Measurements from ENCODE around the gene NOS1AP. TPM values are rescaled to one million over a fixed set of nuclear protein-coding genes. Genes with fewer than 3 reads are reported as not detected.
A peak's percentile ranks its signal among the peaks of the same experiment; 100 is the strongest.

Gene NOS1AP
- total and polyA plus RNA-seq, 9 of the 15 experiments (the other 6 are each of a cell fraction or from before 2014, with no cell fraction given), result 0.07 to 1.5 (median 0.22) TPM

GRCh38 chr1:162358928-162359327, 289.4 kb downstream of the NOS1AP start:
- no peaks in the 10 kb centered on the region for H3K9me3 ChIP-seq (replicated peaks; ENCODE audit: control insufficient read depth, insufficient read depth, low read depth, low read length)
- 22% methylated on average over 1 of the region's 1 CpG for WGBS (ENCODE audit: insufficient coverage, low coverage, missing lambda C conversion rate)
- H3K36me3 ChIP-seq (ENCODE audit: control insufficient read depth, insufficient read depth, low read length), result no peaks in the 10 kb centered on the region
- H3K4me3 ChIP-seq, result no peak overlapping the region
- no TSS peak for BruUV-seq (replicated peaks)
- ATAC-seq (no peak), FAIRE-seq (peak; percentile 66), DNase-seq (ENCODE audit: extremely low read depth in 1 of 4, low spot score in 3 of 4) (no peak)
- H2AFZ ChIP-seq (ENCODE audit: low read depth, low read length), result peak overlapping the region; percentile 37
- H3K27ac ChIP-seq (ENCODE audit: extremely low read depth, low read depth, low read length), result no peak overlapping the region
- CTCF ChIA-PET (ENCODE audit: low intra/inter-chr PET ratio), result interaction anchor here (2.4 kb wide), 1 partner anchor 33 kb away, joined by 19 read pairs; no protein-coding TSS in a partner anchor
- no peaks in the 10 kb centered on the region for H3K79me2 ChIP-seq (ENCODE audit: control insufficient read depth, insufficient read depth, low read length)
- no peak overlapping the region for H3K4me2 ChIP-seq (ENCODE audit: insufficient read depth, low read length)
- POLR2A ChIA-PET, result no interaction called here
- intact Hi-C loops (cut with micrococcal nuclease), result loop anchor here (5.0 to 10.0 kb wide), 2 partner anchors 138 to 256 kb away; partner anchors contain the start of gene UHMK1
- no peaks in the 10 kb centered on the region for H3K27me3 ChIP-seq (ENCODE audit: control insufficient read depth in 2 of 2, insufficient read depth in 2 of 2, low read length in 2 of 2)
- peaks cover under 1 to 22% of the 10 kb centered on the region in 2 experiments; a peak in 3 of 5 replicates for H3K4me1 ChIP-seq (replicated peaks in 1 of 2; ENCODE audit: control insufficient read depth in 2 of 2, insufficient read depth in 2 of 2, low read length in 2 of 2)
- in situ Hi-C loops (cut with MboI), result no loop called here
- no peaks in the 10 kb centered on the region for H3K9me1 ChIP-seq (ENCODE audit: control insufficient read depth, insufficient read depth, low read length)
- H3K9ac ChIP-seq (ENCODE audit: insufficient read depth in 1 of 2, low read depth in 2 of 2, low read length in 2 of 2), result no peak overlapping the region
- no peaks in the 10 kb centered on the region for H4K20me1 ChIP-seq (replicated peaks; ENCODE audit: control insufficient read depth, insufficient read depth, low read length)
- no peak for TF ChIP-seq CSDE1 (IDR thresholded peaks at IDR 0.05)
- TF ChIP-seq SIRT6 (IDR thresholded peaks at IDR 0.05; ENCODE audit: low read depth, low read length), result no peak
- TF ChIP-seq TEAD1 (CRISPR knock-in tag; IDR thresholded peaks at IDR 0.05), result no peak
- TF ChIP-seq ZNF408 (CRISPR knock-in tag; IDR thresholded peaks at IDR 0.05; ENCODE audit: low read depth), result no peak
- TF ChIP-seq NEUROD1 (IDR thresholded peaks at IDR 0.05; ENCODE audit: borderline replicate concordance, low read depth, low read length, partially characterized antibody), result no peak
- no peak for TF ChIP-seq STAT6 (CRISPR knock-in tag; IDR thresholded peaks at IDR 0.05)
- no peak for TF ChIP-seq TCFL5 (CRISPR knock-in tag; conservative IDR thresholded peaks at IDR 0.05)
- TF ChIP-seq ZNF146 (CRISPR knock-in tag; IDR thresholded peaks at IDR 0.05; ENCODE audit: unreplicated experiment), result no peak
- no peak for TF ChIP-seq KDM5B (IDR thresholded peaks at IDR 0.05; ENCODE audit: insufficient replicate concordance, low read depth, low read length)
- TF ChIP-seq MXI1 (IDR thresholded peaks at IDR 0.05; ENCODE audit: low read depth, low read length), result no peak
- no peak for TF ChIP-seq RUNX1 (IDR thresholded peaks at IDR 0.05; ENCODE audit: low read depth)
- no peak for TF ChIP-seq PKNOX1 (IDR thresholded peaks at IDR 0.05)
- no peak for TF ChIP-seq HDAC3 (IDR thresholded peaks at IDR 0.05; ENCODE audit: borderline replicate concordance, partially characterized antibody)
- TF ChIP-seq THRA (IDR thresholded peaks at IDR 0.05), result no peak
- no peak for TF ChIP-seq MBD2 (IDR thresholded peaks at IDR 0.05; ENCODE audit: borderline replicate concordance, low read depth)
- no peak for TF ChIP-seq CTCFL (IDR thresholded peaks at IDR 0.05; ENCODE audit: borderline replicate concordance, insufficient read depth, low read depth, low read length, poor library complexity, severe bottlenecking)
